Activated CD8-positive, alpha-beta memory T cell treated with anti-CD3 and anti-CD28 coated beads for 1 hour (primary cell): Measurements from ENCODE around the gene KIRREL2.

Source experiments
- DNase-seq, 2 donors: peaks; one replicate each; pipeline ENCODE4 v3.0.0-alpha.2; 2020; ENCODE audit warnings: low read depth in 1 of 2; ENCODE audit errors: extremely low read depth in 1 of 2

KIRREL2 gene

GRCh38 chr19:35844482-35845214 lies 12.1 kb upstream of the KIRREL2 start:
- no peak for DNase-seq

GRCh38 chr19:35845215-35846037 lies 11.3 kb upstream of the KIRREL2 start:
- no peak for DNase-seq

- DNase-seq = no peak
Observed at GRCh38 chr19:35846038-35846668, 10.6 kb upstream of the KIRREL2 start.

GRCh38 chr19:35847911-35848310 lies 8.8 kb upstream of the KIRREL2 start:
- no peak for DNase-seq

- no peak for DNase-seq
Observed at GRCh38 chr19:35848486-35848885, 8.2 kb upstream of the KIRREL2 start.

GRCh38 chr19:35848919-35849505 lies 7.7 kb upstream of the KIRREL2 start:
- DNase-seq = no peak

GRCh38 chr19:35851213-35852028 lies 5.3 kb upstream of the KIRREL2 start:
- DNase-seq = no peak

GRCh38 chr19:35852029-35852780 lies 4.5 kb upstream of the KIRREL2 start, which contains the start of gene NPHS1:
Gene NPHS1, minus strand, starts transcription at chr19:35852504. Its CDS starts 667 bp downstream, at chr19:35851837.
- no peak for DNase-seq

GRCh38 chr19:35853038-35853756 lies 3.5 kb upstream of the KIRREL2 start:
- DNase-seq = no peak

GRCh38 chr19:35858311-35858710 lies 1.6 kb downstream of the KIRREL2 start:
- DNase-seq = no peak

GRCh38 chr19:35859414-35859813 lies 2.7 kb downstream of the KIRREL2 start:
- no peak for DNase-seq

GRCh38 chr19:35860436-35860817 lies 3.7 kb downstream of the KIRREL2 start:
- no peak for DNase-seq

- no peak for DNase-seq
Observed at GRCh38 chr19:35860818-35861639, 4.3 kb downstream of the KIRREL2 start.

GRCh38 chr19:35861640-35862160 lies 5.0 kb downstream of the KIRREL2 start:
- no peak for DNase-seq

- DNase-seq = no peak
Observed at GRCh38 chr19:35862528-35862927, 5.8 kb downstream of the KIRREL2 start.

GRCh38 chr19:35863018-35863417 lies 6.3 kb downstream of the KIRREL2 start:
- DNase-seq = no peak

- peak in 1 of 2 donors; percentile 53 for DNase-seq
Observed at GRCh38 chr19:35868172-35868822, 11.6 kb downstream of the KIRREL2 start, which contains the start of gene APLP1. Gene APLP1, plus strand, starts transcription at chr19:35868574. Its CDS starts 63 bp downstream, at chr19:35868637.
